Upper lobe of left lung (tissue), 6 donors: ENCODE results near the gene SLC26A2. TPM values are rescaled to one million over a fixed set of nuclear protein-coding genes. Genes with fewer than 3 reads are reported as not detected.
A peak's percentile ranks its signal among the peaks of the same experiment; 100 is the strongest.
"Not testable (repeated sequence)": the region's sequence is repeated elsewhere in the genome, so short reads cannot be mapped to it uniquely, and the experiment has no call there.

Source experiments
- ATAC-seq, 2 donors: fragments of 200-7000 bp; cut with Tn5 transposase; one replicate each; pipeline ENCODE4 v1.9.1; 2022; ENCODE audit warnings: mild to moderate bottlenecking in 2 of 2, moderate library complexity in 2 of 2; ENCODE audit not compliant: low FRiP score in 2 of 2
- DNase-seq, 2 donors: peaks; one replicate each; pipeline ENCODE4 v3.0.0-alpha.2; 2019 to 2020
- H3K27ac ChIP-seq, 4 donors: fragments of 200-600 bp; sonication (generic); one replicate each; pipeline ENCODE4 v1.5.1; 2016 to 2019
- H3K27me3 ChIP-seq, 4 donors: fragments of 200-600 bp; sonication (generic); one replicate each; pipeline ENCODE4 v1.5.1; 2017 to 2019
- H3K36me3 ChIP-seq, 4 donors: fragments of 200-600 bp; sonication (generic); one replicate each; pipeline ENCODE4 v1.5.1; 2016 to 2019
- H3K4me1 ChIP-seq, 4 donors: fragments of 200-600 bp; sonication (generic); one replicate each; pipeline ENCODE4 v1.5.1; 2018 to 2019
- H3K4me3 ChIP-seq, 4 donors: fragments of 200-600 bp; sonication (generic); one replicate each; pipeline ENCODE4 v1.5.1; 2017 to 2019; ENCODE audit warnings: mild to moderate bottlenecking in 2 of 4, moderate library complexity in 1 of 4
- H3K9me3 ChIP-seq, 4 donors: fragments of 200-600 bp; sonication (generic); one replicate each; pipeline ENCODE4 v1.5.1; 2018 to 2019
- EP300 ChIP-seq, 4 donors: sonication (generic); formaldehyde crosslinking; IDR thresholded peaks; one replicate each; pipeline ENCODE4 v1.5.1; 2017; ENCODE audit warnings: antibody characterized with exemption in 4 of 4, control low read depth in 2 of 4
- POLR2A ChIP-seq, 4 donors: fragments of 450-650 bp; IDR thresholded peaks; one replicate each; pipeline ENCODE4 v1.5.1; 2016 to 2017; ENCODE audit warnings: antibody characterized with exemption in 4 of 4, mild to moderate bottlenecking in 2 of 4
- POLR2AphosphoS5 ChIP-seq, 2 donors: sonication (generic); formaldehyde crosslinking; IDR thresholded peaks; one replicate each; pipeline ENCODE4 v1.5.1; 2017; ENCODE audit warnings: antibody characterized with exemption in 2 of 2
- WGBS, 2 donors: methylation state at CpG; one replicate each; pipeline ENCODE4 v1.1.5; 2017 to 2018; 5-methylcytosine and 5-hydroxymethylcytosine counted together
- total RNA-seq, 6 donors: library from RNA; depleted of rRNA in 4 of 6; stranded (reverse); fragments of >200 nt in 4 of 6; gene quantifications; one replicate each; pipeline versions ENCODE4 v1.1.0 to v1.2.1, GENCODE V29; 2016 to 2021
- TF ChIP-seq, protein P1 (sequence below), 6 experiments: fragments of 450-650 bp in 4 of 6; fragments of 200-600 bp in 2 of 6; sonication (generic) in 2 of 6; IDR thresholded peaks; one replicate each; pipeline ENCODE4 v1.5.1; 2016 to 2019; ENCODE audit warnings: antibody characterized with exemption in 6 of 6
- donor health status: DM: no; HTN: no; CAD: no; lungs with moderate emphysema.
- donor health status: DM: no; HTN: yes; CAD: no; lungs with severe emphysema.

SLC26A2 gene
- total RNA-seq, 6 donors from 2014 or later: 7.3 to 21.6 (median 16.8) TPM

GRCh38 chr5:150026682-150027172 is 66.2 kb downstream of the SLC26A2 start:
- DNase-seq (no peak), ATAC-seq (peak in 1 of 2 donors; percentile 19)
- peaks cover 4 to 18% (median 6%) of the 10 kb centered on the region in 4 donors for H3K4me1 ChIP-seq
- H3K9me3 ChIP-seq: no peaks in the 10 kb centered on the region
- no peak for TF ChIP-seq POLR2AphosphoS5 (IDR thresholded peaks at IDR 0.05)
- no peak for TF ChIP-seq EP300 (IDR thresholded peaks at IDR 0.05)
- no peak for TF ChIP-seq POLR2A (IDR thresholded peaks at IDR 0.05)
- H3K27me3 ChIP-seq: no peaks in the 10 kb centered on the region
- peak overlapping the region in 1 of 4 donors; percentile 15 for H3K27ac ChIP-seq
- peaks cover 40 to 97% (median 68%) of the 10 kb centered on the region in 4 donors for H3K36me3 ChIP-seq
- no peak overlapping the region for H3K4me3 ChIP-seq
- 95 to 99% methylated on average over 4 of the region's 4 CpGs for WGBS, 2 donors

GRCh38 chr5:150028047-150028446 is 67.5 kb downstream of the SLC26A2 start:
- not testable (repeated sequence) for H3K27ac ChIP-seq, ATAC-seq, H3K4me1 ChIP-seq, H3K9me3 ChIP-seq, H3K4me3 ChIP-seq, DNase-seq, H3K27me3 ChIP-seq
- H3K36me3 ChIP-seq: peaks cover 51 to 97% (median 79%) of the 10 kb centered on the region in 4 donors
- 76 to 81% methylated on average over 1 of the region's 1 CpG for WGBS, 2 donors

DNA sequence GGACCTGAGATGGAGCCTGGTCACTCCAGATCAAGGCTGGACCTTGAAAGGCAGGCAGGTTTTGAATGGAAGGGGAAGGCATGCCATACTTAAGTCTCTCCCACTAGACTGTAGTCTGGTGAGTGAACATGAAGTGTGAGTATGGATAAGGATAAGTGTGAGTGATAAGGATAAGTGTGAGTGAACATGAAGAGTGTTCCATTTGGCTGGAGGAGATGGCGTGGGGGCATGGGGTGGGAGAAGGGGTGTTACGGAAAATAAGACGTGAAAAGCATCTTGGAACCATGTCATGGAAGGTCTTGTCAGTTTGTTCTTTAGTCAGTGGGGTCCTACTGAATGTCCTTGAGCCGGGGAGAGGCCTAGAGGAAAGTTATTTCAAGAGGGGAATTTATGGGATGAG is 72.8 kb downstream of the SLC26A2 start:
- H3K36me3 ChIP-seq: peaks cover 47 to 99% (median 86%) of the 10 kb centered on the region in 4 donors
- H3K4me3 ChIP-seq: no peak overlapping the region
- H3K27ac ChIP-seq: no peak overlapping the region
- H3K27me3 ChIP-seq: no peaks in the 10 kb centered on the region
- TF ChIP-seq, protein P1, sequence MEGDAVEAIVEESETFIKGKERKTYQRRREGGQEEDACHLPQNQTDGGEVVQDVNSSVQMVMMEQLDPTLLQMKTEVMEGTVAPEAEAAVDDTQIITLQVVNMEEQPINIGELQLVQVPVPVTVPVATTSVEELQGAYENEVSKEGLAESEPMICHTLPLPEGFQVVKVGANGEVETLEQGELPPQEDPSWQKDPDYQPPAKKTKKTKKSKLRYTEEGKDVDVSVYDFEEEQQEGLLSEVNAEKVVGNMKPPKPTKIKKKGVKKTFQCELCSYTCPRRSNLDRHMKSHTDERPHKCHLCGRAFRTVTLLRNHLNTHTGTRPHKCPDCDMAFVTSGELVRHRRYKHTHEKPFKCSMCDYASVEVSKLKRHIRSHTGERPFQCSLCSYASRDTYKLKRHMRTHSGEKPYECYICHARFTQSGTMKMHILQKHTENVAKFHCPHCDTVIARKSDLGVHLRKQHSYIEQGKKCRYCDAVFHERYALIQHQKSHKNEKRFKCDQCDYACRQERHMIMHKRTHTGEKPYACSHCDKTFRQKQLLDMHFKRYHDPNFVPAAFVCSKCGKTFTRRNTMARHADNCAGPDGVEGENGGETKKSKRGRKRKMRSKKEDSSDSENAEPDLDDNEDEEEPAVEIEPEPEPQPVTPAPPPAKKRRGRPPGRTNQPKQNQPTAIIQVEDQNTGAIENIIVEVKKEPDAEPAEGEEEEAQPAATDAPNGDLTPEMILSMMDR (IDR thresholded peaks at IDR 0.05): no peak
- TF ChIP-seq POLR2AphosphoS5 (IDR thresholded peaks at IDR 0.05) (no peak), EP300 (IDR thresholded peaks at IDR 0.05) (no peak), POLR2A (IDR thresholded peaks at IDR 0.05) (no peak)
- 91 to 92% methylated on average over 4 of the region's 4 CpGs for WGBS, 2 donors
- no peaks in the 10 kb centered on the region for H3K4me1 ChIP-seq
- no peak for DNase-seq
- ATAC-seq: no peak
- no peaks in the 10 kb centered on the region for H3K9me3 ChIP-seq

GRCh38 chr5:150034662-150035061 is 74.1 kb downstream of the SLC26A2 start:
- H3K4me1 ChIP-seq: no peaks in the 10 kb centered on the region

GRCh38 chr5:150035139-150035895 is 74.8 kb downstream of the SLC26A2 start:
- no peak overlapping the region for H3K27ac ChIP-seq

More at GRCh38 chr5:150034662-150035061, 74.1 kb downstream of the SLC26A2 start:
- H3K36me3 ChIP-seq: peaks cover 51 to 100% (median 88%) of the 10 kb centered on the region in 4 donors
- 77 to 85% methylated on average over 4 of the region's 4 CpGs for whole genome bisulfite sequencing, 2 donors
- DNase-seq: no peak
- H3K4me3 ChIP-seq: no peak overlapping the region
- no peak overlapping the region for H3K27ac ChIP-seq
- H3K27me3 ChIP-seq: no peaks in the 10 kb centered on the region
- H3K9me3 ChIP-seq: no peaks in the 10 kb centered on the region
- TF ChIP-seq, protein P1 (IDR thresholded peaks at IDR 0.05): no peak
- no peak for TF ChIP-seq EP300 (IDR thresholded peaks at IDR 0.05)
- TF ChIP-seq POLR2A (IDR thresholded peaks at IDR 0.05): no peak
- no peak for TF ChIP-seq POLR2AphosphoS5 (IDR thresholded peaks at IDR 0.05)
- ATAC-seq: peak in 1 of 2 donors; percentile 69

More at GRCh38 chr5:150035139-150035895, 74.8 kb downstream of the SLC26A2 start:
- H3K4me3 ChIP-seq: no peak overlapping the region
- ATAC-seq: no peak
- TF ChIP-seq POLR2AphosphoS5 (IDR thresholded peaks at IDR 0.05): no peak
- no peak for TF ChIP-seq EP300 (IDR thresholded peaks at IDR 0.05)
- TF ChIP-seq, protein P1 (IDR thresholded peaks at IDR 0.05): no peak
- no peak for TF ChIP-seq POLR2A (IDR thresholded peaks at IDR 0.05)
- H3K4me1 ChIP-seq: no peaks in the 10 kb centered on the region
- H3K27me3 ChIP-seq: no peaks in the 10 kb centered on the region
- no peak for DNase-seq
- no peaks in the 10 kb centered on the region for H3K9me3 ChIP-seq
- H3K36me3 ChIP-seq: peaks cover 47 to 100% (median 88%) of the 10 kb centered on the region in 4 donors
- WGBS, 2 donors: 74 to 81% methylated on average over 7 of the region's 7 CpGs
